ENCODE measurements around the gene AOPEP. TPM values are rescaled to one million over a fixed set of nuclear protein-coding genes. Genes with fewer than 3 reads are reported as not detected.

The AOPEP gene
- total RNA-seq, 2 donors from 2014 or later, result 81.5 to 224 TPM

DNA sequence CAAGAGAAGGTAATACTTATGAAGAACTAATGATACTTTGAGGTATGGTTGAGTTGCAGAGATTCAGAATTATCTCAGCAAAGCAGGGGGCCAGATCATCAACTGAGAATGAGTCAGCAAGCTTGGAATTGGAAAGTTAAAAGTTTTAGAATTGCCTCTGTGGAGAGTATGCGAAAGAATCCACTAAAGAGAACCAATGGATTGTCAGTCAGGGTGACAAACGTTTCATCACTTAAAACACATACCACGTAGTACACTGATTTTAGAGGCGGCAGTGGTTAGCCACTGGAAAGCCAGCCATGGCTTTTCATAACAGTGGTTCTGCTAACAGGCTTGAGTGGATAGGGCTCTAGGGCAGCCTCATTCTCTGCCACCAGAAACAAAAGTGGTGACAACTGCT lies 30.7 kb downstream of the AOPEP start:
- ATAC-seq (no peak), DNase-seq (no peak)
- H3K4me3 ChIP-seq, result no peak overlapping the region
- H3K27ac ChIP-seq, result no peak overlapping the region
- 82 to 84% methylated on average over 4 of the region's 4 CpGs for whole genome bisulfite sequencing, 2 donors
- intact Hi-C loops (cut with DNase I), result no loop called here
- TF ChIP-seq, protein P1, sequence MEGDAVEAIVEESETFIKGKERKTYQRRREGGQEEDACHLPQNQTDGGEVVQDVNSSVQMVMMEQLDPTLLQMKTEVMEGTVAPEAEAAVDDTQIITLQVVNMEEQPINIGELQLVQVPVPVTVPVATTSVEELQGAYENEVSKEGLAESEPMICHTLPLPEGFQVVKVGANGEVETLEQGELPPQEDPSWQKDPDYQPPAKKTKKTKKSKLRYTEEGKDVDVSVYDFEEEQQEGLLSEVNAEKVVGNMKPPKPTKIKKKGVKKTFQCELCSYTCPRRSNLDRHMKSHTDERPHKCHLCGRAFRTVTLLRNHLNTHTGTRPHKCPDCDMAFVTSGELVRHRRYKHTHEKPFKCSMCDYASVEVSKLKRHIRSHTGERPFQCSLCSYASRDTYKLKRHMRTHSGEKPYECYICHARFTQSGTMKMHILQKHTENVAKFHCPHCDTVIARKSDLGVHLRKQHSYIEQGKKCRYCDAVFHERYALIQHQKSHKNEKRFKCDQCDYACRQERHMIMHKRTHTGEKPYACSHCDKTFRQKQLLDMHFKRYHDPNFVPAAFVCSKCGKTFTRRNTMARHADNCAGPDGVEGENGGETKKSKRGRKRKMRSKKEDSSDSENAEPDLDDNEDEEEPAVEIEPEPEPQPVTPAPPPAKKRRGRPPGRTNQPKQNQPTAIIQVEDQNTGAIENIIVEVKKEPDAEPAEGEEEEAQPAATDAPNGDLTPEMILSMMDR (IDR thresholded peaks at IDR 0.05), result no peak
- no peak for TF ChIP-seq POLR2A (IDR thresholded peaks at IDR 0.05)
- H3K36me3 ChIP-seq (replicated peaks in 1 of 2; ENCODE audit: insufficient read depth in 1 of 2, low read depth in 2 of 2), result no peaks in the 10 kb centered on the region
- H3K4me1 ChIP-seq, result no peaks in the 10 kb centered on the region
- H3K27me3 ChIP-seq, result no peaks in the 10 kb centered on the region
- H3K9me3 ChIP-seq, result no peaks in the 10 kb centered on the region

DNA sequence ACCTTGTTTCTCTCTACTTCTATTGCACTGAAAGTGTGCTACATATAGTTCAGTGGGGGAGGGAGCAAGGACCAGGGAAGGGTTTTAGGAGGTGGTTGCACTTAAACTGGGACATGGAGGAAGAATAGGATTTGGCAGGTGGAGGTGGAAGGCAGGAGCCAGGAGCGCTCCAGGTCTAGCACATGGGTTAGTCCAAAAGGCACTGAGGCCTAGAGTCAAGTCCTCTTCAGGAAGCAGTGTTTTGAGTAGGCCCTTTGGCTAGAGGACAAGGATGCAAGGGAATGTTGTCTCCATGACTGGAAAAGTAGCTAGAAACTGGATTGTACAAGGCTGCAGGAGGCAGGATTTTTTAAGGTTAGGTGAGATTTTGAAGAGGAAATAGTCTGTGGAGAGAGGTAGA lies 31.5 kb downstream of the AOPEP start:
- H3K36me3 ChIP-seq (replicated peaks in 1 of 2; ENCODE audit: insufficient read depth in 1 of 2, low read depth in 2 of 2), result no peaks in the 10 kb centered on the region
- no peaks in the 10 kb centered on the region for H3K27me3 ChIP-seq
- ATAC-seq, result no peak
- DNase-seq, result no peak
- no peak overlapping the region for H3K4me3 ChIP-seq
- H3K9me3 ChIP-seq, result no peaks in the 10 kb centered on the region
- no peaks in the 10 kb centered on the region for H3K4me1 ChIP-seq
- intact Hi-C loops (cut with DNase I), result no loop called here
- 93 to 100% methylated on average over 1 of the region's 1 CpG for WGBS, 2 donors
- H3K27ac ChIP-seq, result no peak overlapping the region
- no peak for TF ChIP-seq POLR2A (IDR thresholded peaks at IDR 0.05)
- TF ChIP-seq, protein P1 (IDR thresholded peaks at IDR 0.05), result no peak

GRCh38 chr9:94758880-94759279 lies 32.4 kb downstream of the AOPEP start:
- no peak for ATAC-seq
- Histone ChIP-seq H3K9me3 (no peaks in the 10 kb centered on the region), H3K36me3 (replicated peaks in 1 of 2; ENCODE audit: insufficient read depth in 1 of 2, low read depth in 2 of 2) (no peaks in the 10 kb centered on the region), H3K27ac (no peak overlapping the region), H3K4me1 (no peaks in the 10 kb centered on the region), H3K4me3 (no peak overlapping the region), H3K27me3 (no peaks in the 10 kb centered on the region)
- no peak for DNase-seq
- intact Hi-C loops (cut with DNase I), result no loop called here
- 91 to 93% methylated on average over 1 of the region's 1 CpG for WGBS, 2 donors
- TF ChIP-seq, protein P1 (IDR thresholded peaks at IDR 0.05), result no peak
- TF ChIP-seq POLR2A (IDR thresholded peaks at IDR 0.05), result no peak

DNA sequence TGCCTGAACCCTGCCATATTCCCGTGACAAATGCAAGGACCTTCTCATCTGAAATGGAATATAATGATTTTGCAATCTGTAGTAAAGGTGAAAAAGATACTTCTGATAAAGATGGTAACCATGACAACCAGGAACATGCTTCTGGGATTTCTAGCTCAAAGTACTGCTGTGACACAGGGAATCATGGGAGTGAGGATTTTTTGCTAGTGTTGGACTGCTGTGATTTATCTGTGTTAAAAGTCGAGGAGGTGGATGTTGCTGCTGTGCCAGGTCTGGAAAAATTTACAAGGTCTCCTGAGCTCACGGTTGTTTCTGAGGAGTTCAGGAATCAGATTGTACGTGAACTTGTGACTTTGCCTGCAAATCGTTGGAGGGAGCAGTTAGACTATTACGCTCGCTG lies 33.5 kb downstream of the AOPEP start:
- no peak for ATAC-seq
- no peaks in the 10 kb centered on the region for H3K9me3 ChIP-seq
- 81 to 89% methylated on average over 7 of the region's 7 CpGs for WGBS, 2 donors
- no peaks in the 10 kb centered on the region for H3K36me3 ChIP-seq (replicated peaks in 1 of 2; ENCODE audit: insufficient read depth in 1 of 2, low read depth in 2 of 2)
- no peaks in the 10 kb centered on the region for H3K4me1 ChIP-seq
- intact Hi-C loops (cut with DNase I), result no loop called here
- no peak overlapping the region for H3K27ac ChIP-seq
- H3K4me3 ChIP-seq, result no peak overlapping the region
- no peaks in the 10 kb centered on the region for H3K27me3 ChIP-seq
- no peak for TF ChIP-seq POLR2A (IDR thresholded peaks at IDR 0.05)
- TF ChIP-seq, protein P1 (IDR thresholded peaks at IDR 0.05), result no peak
- DNase-seq, result no peak

DNA sequence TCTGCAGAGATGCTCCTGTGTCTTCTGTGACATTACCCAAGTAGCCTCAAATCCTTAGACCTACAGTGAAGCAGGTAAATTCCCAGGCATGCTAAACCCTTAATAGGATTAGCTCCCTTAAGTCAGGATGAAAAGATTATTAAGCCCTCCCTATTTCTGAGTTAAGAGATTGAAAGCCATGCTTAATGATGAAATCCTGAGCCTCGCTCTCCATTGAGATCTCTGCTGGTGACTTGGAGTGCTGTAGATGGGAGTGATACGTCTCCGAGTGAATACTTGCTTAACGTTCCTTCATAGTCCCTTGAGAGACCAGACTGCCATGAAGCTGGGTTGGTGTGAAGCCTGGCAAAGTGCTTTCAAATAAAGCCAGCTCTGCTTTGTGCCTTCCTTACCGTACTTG lies 34.2 kb downstream of the AOPEP start:
- WGBS, 2 donors, result 92 to 93% methylated on average over 5 of the region's 5 CpGs

More for the DNA sequence above, 34.2 kb downstream of the AOPEP start:
- Histone ChIP-seq H3K4me1 (no peaks in the 10 kb centered on the region), H3K36me3 (replicated peaks in 1 of 2; ENCODE audit: insufficient read depth in 1 of 2, low read depth in 2 of 2) (no peaks in the 10 kb centered on the region), H3K27ac (no peak overlapping the region), H3K9me3 (no peaks in the 10 kb centered on the region), H3K4me3 (no peak overlapping the region), H3K27me3 (no peaks in the 10 kb centered on the region)
- intact Hi-C loops (cut with DNase I), result no loop called here
- DNase-seq (no peak), ATAC-seq (no peak)
- TF ChIP-seq POLR2A (IDR thresholded peaks at IDR 0.05), result no peak
- TF ChIP-seq, protein P1 (IDR thresholded peaks at IDR 0.05), result no peak
